Liver (tissue), 3 donors: ENCODE results near the gene TULP4.

ENCODE experiments used
- CTCF ChIP-seq: fragments of 150-350 bp; IDR thresholded peaks from 2 replicates; pipeline ENCODE4 v1.5.1; 2017; ENCODE audit warnings: improper control_type of control experiment, low read depth, low read length; ENCODE audit not compliant: missing input control
- EGR1 ChIP-seq, 2 donors: IDR thresholded peaks; 2 replicates each; pipeline ENCODE4 v1.6.1; 2016 to 2018; ENCODE audit warnings: antibody characterized with exemption in 2 of 2, low read depth in 2 of 2
- HNF4G ChIP-seq: IDR thresholded peaks from 2 replicates; pipeline ENCODE4 v1.6.1; 2016; ENCODE audit warnings: antibody characterized with exemption
- MAX ChIP-seq: IDR thresholded peaks from 2 replicates; pipeline ENCODE4 v1.6.1; 2016; ENCODE audit warnings: antibody characterized with exemption
- REST ChIP-seq: IDR thresholded peaks from 2 replicates; pipeline ENCODE4 v1.6.1; 2016; ENCODE audit warnings: antibody characterized with exemption, mild to moderate bottlenecking
- TAF1 ChIP-seq: conservative IDR thresholded peaks from 2 replicates; pipeline ENCODE4 v1.6.1; 2016; ENCODE audit warnings: antibody characterized with exemption, mild to moderate bottlenecking
- YY1 ChIP-seq: IDR thresholded peaks from 2 replicates; pipeline ENCODE4 v1.6.1; 2016; ENCODE audit warnings: antibody characterized with exemption, mild to moderate bottlenecking
- donor health status: healthy.
- donor health status: healthy.

GRCh38 chr6:158266131-158266530 is 46.1 kb upstream of the TULP4 start:
- TF ChIP-seq CTCF (no peak), HNF4G (no peak), YY1 (no peak), EGR1 (IDR thresholded peaks at IDR 0.05; ENCODE audit: low read depth in 2 of 2) (no peak), TAF1 (no peak), REST (no peak), MAX (no peak)
